ENCODE measurements around the gene HDAC7. TPM values are rescaled to one million over a fixed set of nuclear protein-coding genes. Genes with fewer than 3 reads are reported as not detected.

HDAC7 gene
- total and polyA plus RNA-seq, 2 of the 13 experiments (the other 11 are each of a cell fraction or from before 2014, with no cell fraction given) = 4.6 to 10.8 TPM

DNA sequence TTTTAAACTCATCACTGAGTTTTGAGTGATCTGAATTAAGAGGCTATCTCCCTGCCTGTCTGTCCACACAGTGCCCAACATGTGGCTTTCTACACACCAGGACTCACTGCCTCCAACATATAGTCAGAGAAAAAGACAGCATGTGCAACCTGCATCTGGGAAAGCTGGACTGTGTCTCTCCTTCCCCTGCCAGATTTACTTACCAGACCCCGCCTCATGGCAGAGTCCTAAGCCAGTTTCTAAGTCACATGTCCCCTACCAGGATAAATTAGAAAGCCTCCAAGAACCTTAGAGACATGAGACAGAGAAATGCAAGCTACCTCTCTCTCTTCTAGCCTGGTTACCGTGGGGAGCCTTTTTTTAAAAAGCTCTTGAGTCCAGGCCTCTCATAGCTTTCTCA lies 2.7 kb upstream of the HDAC7 start:
- ATAC-seq = no peak
- Histone ChIP-seq H3K27ac (ENCODE audit: extremely low read length, insufficient read depth, low read length) (no peak overlapping the region), H3K4me2 (ENCODE audit: low read depth, low read length) (no peak overlapping the region), H3K36me3 (replicated peaks in 1 of 2; ENCODE audit: control insufficient read depth in 1 of 2, insufficient read depth in 2 of 2, low read length in 2 of 2) (no peaks in the 10 kb centered on the region), H4K20me1 (ENCODE audit: insufficient read depth, low read length) (peaks cover 4% of the 10 kb centered on the region; the same call in 1 of the 2 replicates), H3K4me3 (replicated peaks in 1 of 3; ENCODE audit: insufficient read depth in 1 of 3, low read depth in 2 of 3, low read length in 3 of 3) (no peak overlapping the region), H3K9me3 (ENCODE audit: low read length) (no peaks in the 10 kb centered on the region), H3K4me1 (ENCODE audit: insufficient read depth, low read length) (peaks cover 40% of the 10 kb centered on the region), H3K9ac (ENCODE audit: insufficient read depth, low read depth, low read length) (no peak overlapping the region), H2AFZ (ENCODE audit: low read length) (no peak overlapping the region), H3K79me2 (ENCODE audit: insufficient read depth, low read length) (no peaks in the 10 kb centered on the region), H3K27me3 (ENCODE audit: control insufficient read depth in 1 of 2, insufficient read depth in 2 of 2, low read length in 2 of 2) (peaks cover 0 to 41% of the 10 kb centered on the region in 2 experiments; a peak in 3 of 5 replicates)
- 23% methylated on average over 2 of the region's 2 CpGs for WGBS (ENCODE audit: low lambda C conversion rate)
- intact Hi-C loops (cut with micrococcal nuclease; ENCODE audit: unreplicated experiment) = no loop called here
- DNase-seq (ENCODE audit: low spot score) = no peak
- BruUV-seq (replicated peaks) = no TSS peak
- POLR2A ChIA-PET = no interaction called here
- FAIRE-seq = no peak
- in situ Hi-C loops (cut with HindIII; ENCODE audit: extremely low pct_ligation_motif_present, low pct_unique_long_range_greater_than_20kb) = no loop called here
- CTCF ChIA-PET (ENCODE audit: low intra/inter-chr PET ratio, low total read pairs) = no interaction called here
- TF ChIP-seq ZNF510 (CRISPR knock-in tag; IDR thresholded peaks at IDR 0.05; ENCODE audit: low read depth) (no peak), MAF1 (CRISPR knock-in tag; IDR thresholded peaks at IDR 0.05; ENCODE audit: borderline replicate concordance) (no peak), ZNF326 (CRISPR knock-in tag; IDR thresholded peaks at IDR 0.05; ENCODE audit: borderline replicate concordance) (no peak), TFE3 (CRISPR knock-in tag; IDR thresholded peaks at IDR 0.05) (no peak), SOX5 (CRISPR knock-in tag; IDR thresholded peaks at IDR 0.05; ENCODE audit: borderline replicate concordance) (no peak), WIZ (CRISPR knock-in tag; IDR thresholded peaks at IDR 0.05) (no peak), NR2F2 (IDR thresholded peaks at IDR 0.05; ENCODE audit: borderline replicate concordance, low read depth) (no peak), PITX1 (CRISPR knock-in tag; IDR thresholded peaks at IDR 0.05) (no peak), GATA4 (IDR thresholded peaks at IDR 0.05; ENCODE audit: borderline replicate concordance, low read depth) (no peak), ZNF83 (CRISPR knock-in tag; IDR thresholded peaks at IDR 0.05; ENCODE audit: borderline replicate concordance) (no peak)
- TF ChIP-seq, protein P1, sequence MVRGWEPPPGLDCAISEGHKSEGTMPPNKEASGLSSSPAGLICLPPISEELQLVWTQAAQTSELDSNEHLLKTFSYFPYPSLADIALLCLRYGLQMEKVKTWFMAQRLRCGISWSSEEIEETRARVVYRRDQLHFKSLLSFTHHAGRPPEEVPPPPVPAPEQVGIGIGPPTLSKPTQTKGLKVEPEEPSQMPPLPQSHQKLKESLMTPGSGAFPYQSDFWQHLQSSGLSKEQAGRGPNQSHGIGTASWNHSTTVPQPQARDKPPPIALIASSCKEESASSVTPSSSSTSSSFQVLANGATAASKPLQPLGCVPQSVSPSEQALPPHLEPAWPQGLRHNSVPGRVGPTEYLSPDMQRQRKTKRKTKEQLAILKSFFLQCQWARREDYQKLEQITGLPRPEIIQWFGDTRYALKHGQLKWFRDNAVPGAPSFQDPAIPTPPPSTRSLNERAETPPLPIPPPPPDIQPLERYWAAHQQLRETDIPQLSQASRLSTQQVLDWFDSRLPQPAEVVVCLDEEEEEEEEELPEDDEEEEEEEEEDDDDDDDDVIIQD (CRISPR knock-in tag; IDR thresholded peaks at IDR 0.05; ENCODE audit: low read depth) = no peak
- TF ChIP-seq, protein P2, sequence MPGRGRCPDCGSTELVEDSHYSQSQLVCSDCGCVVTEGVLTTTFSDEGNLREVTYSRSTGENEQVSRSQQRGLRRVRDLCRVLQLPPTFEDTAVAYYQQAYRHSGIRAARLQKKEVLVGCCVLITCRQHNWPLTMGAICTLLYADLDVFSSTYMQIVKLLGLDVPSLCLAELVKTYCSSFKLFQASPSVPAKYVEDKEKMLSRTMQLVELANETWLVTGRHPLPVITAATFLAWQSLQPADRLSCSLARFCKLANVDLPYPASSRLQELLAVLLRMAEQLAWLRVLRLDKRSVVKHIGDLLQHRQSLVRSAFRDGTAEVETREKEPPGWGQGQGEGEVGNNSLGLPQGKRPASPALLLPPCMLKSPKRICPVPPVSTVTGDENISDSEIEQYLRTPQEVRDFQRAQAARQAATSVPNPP (CRISPR knock-in tag; IDR thresholded peaks at IDR 0.05) = no peak
- TF ChIP-seq, protein P3, sequence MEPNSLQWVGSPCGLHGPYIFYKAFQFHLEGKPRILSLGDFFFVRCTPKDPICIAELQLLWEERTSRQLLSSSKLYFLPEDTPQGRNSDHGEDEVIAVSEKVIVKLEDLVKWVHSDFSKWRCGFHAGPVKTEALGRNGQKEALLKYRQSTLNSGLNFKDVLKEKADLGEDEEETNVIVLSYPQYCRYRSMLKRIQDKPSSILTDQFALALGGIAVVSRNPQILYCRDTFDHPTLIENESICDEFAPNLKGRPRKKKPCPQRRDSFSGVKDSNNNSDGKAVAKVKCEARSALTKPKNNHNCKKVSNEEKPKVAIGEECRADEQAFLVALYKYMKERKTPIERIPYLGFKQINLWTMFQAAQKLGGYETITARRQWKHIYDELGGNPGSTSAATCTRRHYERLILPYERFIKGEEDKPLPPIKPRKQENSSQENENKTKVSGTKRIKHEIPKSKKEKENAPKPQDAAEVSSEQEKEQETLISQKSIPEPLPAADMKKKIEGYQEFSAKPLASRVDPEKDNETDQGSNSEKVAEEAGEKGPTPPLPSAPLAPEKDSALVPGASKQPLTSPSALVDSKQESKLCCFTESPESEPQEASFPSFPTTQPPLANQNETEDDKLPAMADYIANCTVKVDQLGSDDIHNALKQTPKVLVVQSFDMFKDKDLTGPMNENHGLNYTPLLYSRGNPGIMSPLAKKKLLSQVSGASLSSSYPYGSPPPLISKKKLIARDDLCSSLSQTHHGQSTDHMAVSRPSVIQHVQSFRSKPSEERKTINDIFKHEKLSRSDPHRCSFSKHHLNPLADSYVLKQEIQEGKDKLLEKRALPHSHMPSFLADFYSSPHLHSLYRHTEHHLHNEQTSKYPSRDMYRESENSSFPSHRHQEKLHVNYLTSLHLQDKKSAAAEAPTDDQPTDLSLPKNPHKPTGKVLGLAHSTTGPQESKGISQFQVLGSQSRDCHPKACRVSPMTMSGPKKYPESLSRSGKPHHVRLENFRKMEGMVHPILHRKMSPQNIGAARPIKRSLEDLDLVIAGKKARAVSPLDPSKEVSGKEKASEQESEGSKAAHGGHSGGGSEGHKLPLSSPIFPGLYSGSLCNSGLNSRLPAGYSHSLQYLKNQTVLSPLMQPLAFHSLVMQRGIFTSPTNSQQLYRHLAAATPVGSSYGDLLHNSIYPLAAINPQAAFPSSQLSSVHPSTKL (CRISPR knock-in tag; IDR thresholded peaks at IDR 0.05) = no peak
- TF ChIP-seq, protein P4, sequence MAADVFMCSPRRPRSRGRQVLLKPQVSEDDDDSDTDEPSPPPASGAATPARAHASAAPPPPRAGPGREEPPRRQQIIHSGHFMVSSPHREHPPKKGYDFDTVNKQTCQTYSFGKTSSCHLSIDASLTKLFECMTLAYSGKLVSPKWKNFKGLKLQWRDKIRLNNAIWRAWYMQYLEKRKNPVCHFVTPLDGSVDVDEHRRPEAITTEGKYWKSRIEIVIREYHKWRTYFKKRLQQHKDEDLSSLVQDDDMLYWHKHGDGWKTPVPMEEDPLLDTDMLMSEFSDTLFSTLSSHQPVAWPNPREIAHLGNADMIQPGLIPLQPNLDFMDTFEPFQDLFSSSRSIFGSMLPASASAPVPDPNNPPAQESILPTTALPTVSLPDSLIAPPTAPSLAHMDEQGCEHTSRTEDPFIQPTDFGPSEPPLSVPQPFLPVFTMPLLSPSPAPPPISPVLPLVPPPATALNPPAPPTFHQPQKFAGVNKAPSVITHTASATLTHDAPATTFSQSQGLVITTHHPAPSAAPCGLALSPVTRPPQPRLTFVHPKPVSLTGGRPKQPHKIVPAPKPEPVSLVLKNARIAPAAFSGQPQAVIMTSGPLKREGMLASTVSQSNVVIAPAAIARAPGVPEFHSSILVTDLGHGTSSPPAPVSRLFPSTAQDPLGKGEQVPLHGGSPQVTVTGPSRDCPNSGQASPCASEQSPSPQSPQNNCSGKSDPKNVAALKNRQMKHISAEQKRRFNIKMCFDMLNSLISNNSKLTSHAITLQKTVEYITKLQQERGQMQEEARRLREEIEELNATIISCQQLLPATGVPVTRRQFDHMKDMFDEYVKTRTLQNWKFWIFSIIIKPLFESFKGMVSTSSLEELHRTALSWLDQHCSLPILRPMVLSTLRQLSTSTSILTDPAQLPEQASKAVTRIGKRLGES (CRISPR knock-in tag; IDR thresholded peaks at IDR 0.05; ENCODE audit: borderline replicate concordance) = no peak

Data from HepG2 (cell line).